Measurements from ENCODE around the gene C19orf53. TPM values are rescaled to one million over a fixed set of nuclear protein-coding genes. Genes with fewer than 3 reads are reported as not detected.
A peak's percentile ranks its signal among the peaks of the same experiment; 100 is the strongest.
"Not testable (repeated sequence)": the region's sequence is repeated elsewhere in the genome, so short reads cannot be mapped to it uniquely, and the experiment has no call there.

Gene C19orf53
- total and polyA plus RNA-seq, 12 donors = 80.5 to 389 (median 90.6) TPM

DNA sequence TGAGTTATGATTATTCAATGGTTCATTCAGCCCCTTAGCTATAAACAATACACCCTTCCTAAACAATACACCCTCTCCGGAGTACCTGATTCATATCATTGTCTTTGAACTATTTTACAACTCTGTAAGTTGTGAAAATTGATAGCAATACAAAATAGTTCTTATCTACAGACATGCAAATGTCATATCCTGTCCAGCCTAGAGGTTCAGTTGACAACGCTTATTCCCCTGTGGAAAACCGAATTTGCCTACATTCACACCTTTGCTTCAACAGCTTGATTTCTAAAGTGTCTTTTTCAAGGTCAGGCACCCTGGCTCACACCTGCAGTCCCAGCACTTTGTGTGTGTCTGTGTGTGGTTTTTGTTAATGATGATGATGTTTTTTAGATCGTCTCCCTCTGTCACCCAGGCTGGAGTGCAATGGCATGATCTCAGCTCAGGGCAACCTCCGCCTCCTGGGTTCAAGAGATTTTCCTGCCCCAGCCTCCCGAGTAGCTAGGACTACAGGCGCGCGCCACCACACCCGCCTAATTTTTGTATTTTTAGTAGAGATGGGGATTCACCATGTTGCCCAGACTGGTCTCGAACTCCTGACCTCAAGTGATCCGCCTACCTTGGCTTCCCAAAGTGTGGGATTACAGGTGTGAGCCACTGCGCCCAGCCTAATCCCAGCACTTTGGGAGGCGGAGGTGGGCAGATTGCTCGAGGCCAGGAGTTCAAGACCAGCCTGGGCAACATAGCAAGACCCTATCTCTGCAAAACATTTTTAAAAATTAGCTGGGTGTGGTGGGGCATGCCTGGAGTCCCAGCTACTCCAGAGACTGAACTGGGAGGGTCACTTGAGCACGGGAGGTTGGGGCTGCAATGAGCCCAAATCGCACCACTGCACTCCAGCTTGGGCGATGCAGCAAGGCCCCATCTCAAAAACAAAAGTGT lies 9.6 kb downstream of the C19orf53 start:
- intact Hi-C loops (cut with DNase I) = loop anchor here in 3 of 10 donors (2.0 kb wide), 1 partner anchor 79 kb away; no protein-coding TSS in a partner anchor
- TF ChIP-seq, protein P1, sequence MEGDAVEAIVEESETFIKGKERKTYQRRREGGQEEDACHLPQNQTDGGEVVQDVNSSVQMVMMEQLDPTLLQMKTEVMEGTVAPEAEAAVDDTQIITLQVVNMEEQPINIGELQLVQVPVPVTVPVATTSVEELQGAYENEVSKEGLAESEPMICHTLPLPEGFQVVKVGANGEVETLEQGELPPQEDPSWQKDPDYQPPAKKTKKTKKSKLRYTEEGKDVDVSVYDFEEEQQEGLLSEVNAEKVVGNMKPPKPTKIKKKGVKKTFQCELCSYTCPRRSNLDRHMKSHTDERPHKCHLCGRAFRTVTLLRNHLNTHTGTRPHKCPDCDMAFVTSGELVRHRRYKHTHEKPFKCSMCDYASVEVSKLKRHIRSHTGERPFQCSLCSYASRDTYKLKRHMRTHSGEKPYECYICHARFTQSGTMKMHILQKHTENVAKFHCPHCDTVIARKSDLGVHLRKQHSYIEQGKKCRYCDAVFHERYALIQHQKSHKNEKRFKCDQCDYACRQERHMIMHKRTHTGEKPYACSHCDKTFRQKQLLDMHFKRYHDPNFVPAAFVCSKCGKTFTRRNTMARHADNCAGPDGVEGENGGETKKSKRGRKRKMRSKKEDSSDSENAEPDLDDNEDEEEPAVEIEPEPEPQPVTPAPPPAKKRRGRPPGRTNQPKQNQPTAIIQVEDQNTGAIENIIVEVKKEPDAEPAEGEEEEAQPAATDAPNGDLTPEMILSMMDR (IDR thresholded peaks at IDR 0.05) = no peak
- DNase-seq = no peak
- Histone ChIP-seq H3K9me3 (no peaks in the 10 kb centered on the region), H3K4me1 (peaks cover 5 to 58% (median 33%) of the 10 kb centered on the region in 9 donors), H3K4me3 (no peak overlapping the region), H3K36me3 (peaks cover 0 to 11% (median 6%) of the 10 kb centered on the region in 9 donors), H3K27me3 (no peaks in the 10 kb centered on the region), H3K27ac (no peak overlapping the region)
- 80 to 85% methylated on average over 18 of the region's 18 CpGs for WGBS, 2 donors
- ATAC-seq = no peak

DNA sequence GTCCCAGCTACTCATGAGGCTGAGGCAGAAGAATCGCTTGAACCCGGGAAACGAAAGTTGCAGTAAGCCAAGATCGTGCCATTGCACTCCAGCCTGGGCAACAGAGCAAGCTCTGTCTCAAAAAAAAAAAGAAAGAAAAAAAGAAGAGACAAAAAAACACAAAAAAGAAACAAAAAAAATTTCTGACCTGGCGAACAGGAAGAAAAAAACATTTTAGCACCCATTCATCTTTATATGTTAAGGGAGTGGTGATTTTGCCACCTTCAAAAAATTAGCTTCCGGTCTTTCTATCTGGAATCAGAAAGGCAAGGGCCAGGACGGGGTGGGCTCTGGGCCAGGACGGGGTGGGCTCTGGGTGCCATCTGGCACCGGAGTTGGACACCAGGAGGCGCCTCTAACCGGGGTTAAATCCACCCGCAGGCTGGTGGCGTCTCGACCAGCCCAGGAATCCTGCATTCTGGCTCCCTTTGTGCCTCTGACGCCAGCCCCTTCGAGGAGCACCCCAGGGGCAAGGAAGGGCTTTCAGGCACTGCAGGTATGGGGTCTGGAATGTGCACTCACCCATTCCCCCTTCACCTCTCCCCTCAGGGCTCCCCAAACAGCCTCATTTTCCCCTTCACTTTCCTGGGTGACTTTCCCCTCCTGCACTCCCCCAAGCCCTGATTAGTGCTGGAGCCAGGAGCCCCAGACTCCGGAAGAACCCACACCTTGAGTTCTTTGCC lies 10.6 kb downstream of the C19orf53 start:
- peak; percentile 72 to 82 for DNase-seq
- TF ChIP-seq, protein P1 (IDR thresholded peaks at IDR 0.05) = peak; percentile 29 to 79 (median 67)

DNA sequence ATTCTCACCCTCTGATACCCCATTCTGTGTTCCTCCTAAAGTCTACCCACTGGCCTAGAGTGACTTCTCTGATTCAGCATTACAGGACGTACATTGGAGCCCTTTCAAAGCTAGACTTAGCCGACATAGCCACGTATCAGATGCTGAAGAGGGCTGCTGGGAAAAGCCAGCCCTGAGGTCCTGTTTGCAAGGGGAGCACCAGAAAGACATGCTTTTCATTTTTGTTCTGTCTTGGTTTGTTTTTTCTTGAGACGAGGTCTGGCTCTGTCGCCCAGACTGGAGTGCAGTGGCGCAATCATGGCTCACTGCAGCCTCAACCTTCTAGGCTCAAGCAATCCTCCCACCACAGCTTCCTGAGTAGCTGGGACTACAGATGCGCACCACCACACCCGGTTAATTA lies 14.7 kb downstream of the C19orf53 start:
- no peaks in the 10 kb centered on the region for H3K9me3 ChIP-seq
- H3K36me3 ChIP-seq = no peaks in the 10 kb centered on the region
- peaks cover 5 to 49% (median 27%) of the 10 kb centered on the region in 9 donors for H3K4me1 ChIP-seq
- intact Hi-C loops (cut with DNase I) = loop anchor here in 4 of 10 donors (5.0 kb wide), 1 partner anchor 73 kb away; no protein-coding TSS in a partner anchor
- DNase-seq = no peak
- TF ChIP-seq, protein P1 (IDR thresholded peaks at IDR 0.05) = no peak
- peak overlapping the region in 6 of 10 donors; percentile 65 to 89 (median 80) for H3K27ac ChIP-seq
- 59 to 67% methylated on average over 8 of the region's 8 CpGs for WGBS, 2 donors
- ATAC-seq = peak in 2 of 8 donors; percentile 7 to 12
- no peak overlapping the region for H3K4me3 ChIP-seq
- no peaks in the 10 kb centered on the region for H3K27me3 ChIP-seq

More for the DNA sequence above, 10.6 kb downstream of the C19orf53 start:
- intact Hi-C loops (cut with DNase I) = loop anchor here in 8 of 10 donors (1.0 to 5.0 kb wide), 3 partner anchors 77 to 78 kb away; no protein-coding TSS in a partner anchor
- Histone ChIP-seq H3K27ac (peak overlapping the region in 2 of 10 donors; percentile 15 to 36), H3K9me3 (no peaks in the 10 kb centered on the region), H3K27me3 (no peaks in the 10 kb centered on the region), H3K36me3 (peaks cover 0 to under 1% (median 0%) of the 10 kb centered on the region in 9 donors), H3K4me1 (peaks cover 5 to 61% (median 33%) of the 10 kb centered on the region in 9 donors), H3K4me3 (no peak overlapping the region)
- peak; percentile 49 to 69 (median 64) for ATAC-seq
- WGBS, 2 donors = 27 to 31% methylated on average over 16 to 17 of the region's 17 CpGs

DNA sequence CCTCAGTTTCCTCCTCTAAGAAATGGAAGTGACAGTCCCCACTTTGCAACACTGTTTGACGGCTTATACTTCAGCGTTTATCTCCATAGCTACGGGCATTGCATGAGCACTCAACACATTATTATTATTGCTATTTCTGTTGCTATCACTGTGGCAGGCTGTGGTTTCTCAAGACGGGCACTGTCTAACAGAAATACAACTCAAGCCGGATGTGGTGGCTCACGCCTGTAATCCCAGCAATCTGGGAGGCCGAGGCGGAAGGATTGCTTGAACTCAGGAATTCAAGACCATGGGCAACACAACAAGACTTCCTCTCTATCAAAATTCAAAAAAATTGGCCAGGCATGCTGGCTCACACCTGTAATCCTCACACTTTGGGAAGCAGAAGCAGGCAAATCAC lies 16.1 kb downstream of the C19orf53 start:
- TF ChIP-seq, protein P1 (IDR thresholded peaks at IDR 0.05) = no peak
- H3K4me1 ChIP-seq = peaks cover 0 to 48% (median 25%) of the 10 kb centered on the region in 9 donors
- WGBS, 2 donors = 53 to 71% methylated on average over 8 of the region's 8 CpGs
- DNase-seq = no peak
- H3K27me3 ChIP-seq = no peaks in the 10 kb centered on the region
- no peaks in the 10 kb centered on the region for H3K9me3 ChIP-seq
- ATAC-seq = no peak
- H3K36me3 ChIP-seq = no peaks in the 10 kb centered on the region
- peak overlapping the region in 1 of 10 donors; percentile 36 for H3K27ac ChIP-seq
- no peak overlapping the region for H3K4me3 ChIP-seq
- intact Hi-C loops (cut with DNase I) = no loop called here

DNA sequence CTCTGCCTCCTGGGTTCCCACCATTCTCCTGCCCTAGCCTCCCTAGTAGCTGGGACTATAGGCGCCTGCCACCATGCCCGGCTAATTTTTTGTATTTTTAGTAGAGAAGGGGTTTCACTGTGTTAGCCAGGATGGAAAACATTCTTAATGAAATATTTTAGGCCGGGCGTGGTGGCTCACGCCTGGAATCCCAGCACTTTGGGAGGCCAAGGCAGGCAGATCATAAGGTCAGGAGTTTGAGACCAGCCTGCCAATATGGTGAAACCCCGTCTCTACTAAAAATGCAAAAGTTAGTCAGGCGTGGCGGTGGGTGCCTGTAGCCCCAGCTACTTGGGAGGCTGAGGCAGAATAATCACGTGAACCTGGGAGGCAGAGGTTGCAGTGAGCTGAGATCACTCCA lies 19.1 kb downstream of the C19orf53 start:
- WGBS, 2 donors = 87 to 91% methylated on average over 9 of the region's 9 CpGs
- intact Hi-C loops (cut with DNase I); H3K4me3 ChIP-seq; H3K27me3 ChIP-seq; H3K36me3 ChIP-seq; ATAC-seq; H3K9me3 ChIP-seq; DNase-seq: not testable (repeated sequence)
- H3K4me1 ChIP-seq = peaks cover 16 to 52% (median 30%) of the 10 kb centered on the region in 9 donors
- H3K27ac ChIP-seq = peak overlapping the region in 3 of 10 donors; percentile 9 to 92 (median 87)

All from heart right ventricle (tissue), 16 donors.